ENCODE results near the gene CSK.
A peak's percentile ranks its signal among the peaks of the same experiment; 100 is the strongest.

CSK gene

DNA sequence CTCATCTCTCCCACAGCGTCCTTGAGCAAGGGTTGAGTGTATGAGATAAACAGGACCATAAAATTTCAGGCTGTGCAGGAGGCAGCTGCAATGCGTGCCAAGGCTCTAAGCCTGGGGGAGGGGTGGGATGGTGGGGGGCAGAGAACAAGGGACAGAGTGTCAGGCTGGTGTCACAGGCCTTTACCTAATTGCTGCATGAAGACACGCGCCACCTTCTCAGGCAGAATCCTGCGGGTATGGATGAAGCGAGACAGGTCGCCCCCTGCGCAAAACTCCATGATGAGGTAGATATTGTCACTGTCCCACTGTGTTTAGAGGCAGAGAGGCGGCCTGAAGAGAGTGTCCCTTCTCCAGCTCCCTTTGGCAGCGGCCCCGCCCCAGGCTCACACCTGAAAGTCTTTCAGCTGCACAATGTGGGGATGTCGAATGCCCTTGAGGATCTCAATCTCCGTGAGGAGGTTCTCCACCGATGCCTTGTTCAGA lies 60.1 kb downstream of the CSK start:
- peaks cover 26% of the 10 kb centered on the region for H3K4me1 ChIP-seq (ENCODE audit: control insufficient read depth, insufficient read depth, low read length)
- no peaks in the 10 kb centered on the region for H3K9me3 ChIP-seq (ENCODE audit: control insufficient read depth, low read length)
- H3K4me3 ChIP-seq (ENCODE audit: insufficient read depth, low read depth, low read length), result peak overlapping the region; percentile 97
- no peaks in the 10 kb centered on the region for H3K27me3 ChIP-seq (ENCODE audit: control insufficient read depth, insufficient read depth, low read length, poor library complexity, severe bottlenecking)
- WGBS, 2 experiments, result 88% methylated on average over 14 of the region's 14 CpGs
- H3K27ac ChIP-seq (ENCODE audit: insufficient read depth, low read depth, low read length, poor library complexity, severe bottlenecking), result no peak overlapping the region
- no peaks in the 10 kb centered on the region for H3K36me3 ChIP-seq (ENCODE audit: control insufficient read depth, insufficient read depth, low read length)

- peak within 1 kb of the TSS; percentile 87 for H3K27ac ChIP-seq (ENCODE audit: insufficient read depth, low read depth, low read length, poor library complexity, severe bottlenecking)
- 0% methylated on average over 84 of the region's 84 CpGs for WGBS, 2 experiments
These were observed 60.9 kb downstream of the CSK start, which contains the start of gene ULK3 for GRCh38 chr15:74842581-74843444. TSS of gene ULK3 (minus strand) at chr15:74843156. CDS start at chr15:74843105, 51 bp downstream.

GRCh38 chr15:74843445-74843828 lies 61.6 kb downstream of the CSK start:
- Histone ChIP-seq H3K4me1 (ENCODE audit: control insufficient read depth, insufficient read depth, low read length) (peaks cover 26% of the 10 kb centered on the region), H3K9me3 (ENCODE audit: control insufficient read depth, low read length) (no peaks in the 10 kb centered on the region), H3K36me3 (ENCODE audit: control insufficient read depth, insufficient read depth, low read length) (no peaks in the 10 kb centered on the region), H3K4me3 (ENCODE audit: insufficient read depth, low read depth, low read length) (peak overlapping the region; percentile 97), H3K27ac (ENCODE audit: insufficient read depth, low read depth, low read length, poor library complexity, severe bottlenecking) (peak overlapping the region; percentile 87), H3K27me3 (ENCODE audit: control insufficient read depth, insufficient read depth, low read length, poor library complexity, severe bottlenecking) (no peaks in the 10 kb centered on the region)
- WGBS, 2 experiments, result 22 to 29% methylated on average over 17 to 18 of the region's 18 CpGs

More at GRCh38 chr15:74842581-74843444, 60.9 kb downstream of the CSK start, which contains the start of gene ULK3:
- Histone ChIP-seq H3K9me3 (ENCODE audit: control insufficient read depth, low read length) (no peaks in the 10 kb centered on the region), H3K4me3 (ENCODE audit: insufficient read depth, low read depth, low read length) (peak within 1 kb of the TSS; percentile 97), H3K36me3 (ENCODE audit: control insufficient read depth, insufficient read depth, low read length) (no peaks in the 10 kb centered on the region), H3K27me3 (ENCODE audit: control insufficient read depth, insufficient read depth, low read length, poor library complexity, severe bottlenecking) (no peaks in the 10 kb centered on the region), H3K4me1 (ENCODE audit: control insufficient read depth, insufficient read depth, low read length) (peaks cover 26% of the 10 kb centered on the region)

DNA sequence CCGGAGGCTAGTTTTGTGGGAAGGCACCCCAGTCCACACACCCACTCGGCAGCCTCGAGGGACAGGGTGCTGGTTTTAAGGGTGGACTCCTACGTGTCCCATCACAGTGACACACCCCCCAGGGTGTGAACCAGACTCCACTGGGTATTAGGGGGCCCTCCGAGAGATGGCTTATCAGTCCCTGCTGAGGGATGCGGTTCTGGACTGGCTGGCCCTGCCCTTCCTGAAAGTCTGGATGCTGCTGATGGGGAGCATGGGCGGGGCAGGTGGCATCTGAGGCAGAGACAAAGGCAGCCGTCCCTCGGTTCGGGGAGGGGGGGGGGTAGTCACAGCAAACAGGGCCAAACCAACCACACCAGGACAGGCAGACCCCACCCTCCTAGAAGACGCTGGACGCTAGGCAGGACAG lies 62.0 kb downstream of the CSK start:
- H3K27ac ChIP-seq (ENCODE audit: insufficient read depth, low read depth, low read length, poor library complexity, severe bottlenecking), result peak overlapping the region; percentile 87
- WGBS, 2 experiments, result 66 to 67% methylated on average over 12 of the region's 12 CpGs
- H3K36me3 ChIP-seq (ENCODE audit: control insufficient read depth, insufficient read depth, low read length), result no peaks in the 10 kb centered on the region
- H3K9me3 ChIP-seq (ENCODE audit: control insufficient read depth, low read length), result no peaks in the 10 kb centered on the region
- no peaks in the 10 kb centered on the region for H3K27me3 ChIP-seq (ENCODE audit: control insufficient read depth, insufficient read depth, low read length, poor library complexity, severe bottlenecking)
- peaks cover 26% of the 10 kb centered on the region for H3K4me1 ChIP-seq (ENCODE audit: control insufficient read depth, insufficient read depth, low read length)
- no peak overlapping the region for H3K4me3 ChIP-seq (ENCODE audit: insufficient read depth, low read depth, low read length)

DNA sequence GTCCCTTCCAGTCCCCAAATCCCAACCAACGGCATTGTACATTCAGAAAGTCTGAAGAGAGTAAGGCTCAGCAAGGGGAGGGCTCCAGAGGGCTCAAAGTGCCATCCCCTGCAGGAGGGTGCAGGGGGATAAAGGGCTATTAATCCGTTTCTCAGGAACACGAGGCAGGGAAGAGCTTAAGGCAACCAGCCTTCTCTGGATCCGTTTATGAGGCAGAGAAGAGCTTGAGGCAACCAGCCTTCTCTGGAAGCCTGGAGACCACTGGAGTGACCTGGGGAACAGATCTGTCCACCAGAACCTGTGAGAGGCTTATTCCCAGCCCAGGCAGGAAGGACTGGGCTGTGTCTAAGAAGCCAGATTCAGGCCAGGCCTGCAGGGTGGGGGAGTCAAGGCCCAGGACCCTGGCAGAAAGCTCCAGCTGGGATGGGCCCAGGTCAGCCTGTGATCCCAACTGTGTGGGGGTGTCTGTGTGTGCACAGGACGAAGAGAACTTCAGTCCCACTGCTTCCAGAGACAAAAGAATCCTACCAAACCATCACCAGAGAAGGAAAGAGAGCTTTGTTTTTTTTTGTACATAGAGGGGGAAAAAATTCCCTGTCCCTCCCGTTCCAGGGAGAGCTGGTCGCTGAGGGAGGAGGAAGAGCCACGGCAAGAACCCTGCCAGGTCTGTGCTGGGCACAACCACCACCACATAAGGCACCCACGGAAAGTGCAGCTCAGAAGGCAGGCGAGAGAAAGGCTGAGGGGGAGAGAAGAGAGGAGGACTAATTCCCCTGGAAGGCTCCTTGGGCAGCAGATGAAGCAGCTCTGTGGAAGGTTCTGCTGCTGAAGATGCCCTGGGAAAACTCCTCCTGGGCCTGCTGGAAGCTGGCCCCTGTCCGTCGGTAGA lies 62.7 kb downstream of the CSK start:
- H3K36me3 ChIP-seq (ENCODE audit: control insufficient read depth, insufficient read depth, low read length), result no peaks in the 10 kb centered on the region
- H3K4me1 ChIP-seq (ENCODE audit: control insufficient read depth, insufficient read depth, low read length), result peaks cover 26% of the 10 kb centered on the region
- no peak overlapping the region for H3K4me3 ChIP-seq (ENCODE audit: insufficient read depth, low read depth, low read length)
- WGBS, 2 experiments, result 76 to 80% methylated on average over 11 of the region's 12 CpGs
- H3K9me3 ChIP-seq (ENCODE audit: control insufficient read depth, low read length), result no peaks in the 10 kb centered on the region
- H3K27ac ChIP-seq (ENCODE audit: insufficient read depth, low read depth, low read length, poor library complexity, severe bottlenecking), result peak overlapping the region; percentile 51
- no peaks in the 10 kb centered on the region for H3K27me3 ChIP-seq (ENCODE audit: control insufficient read depth, insufficient read depth, low read length, poor library complexity, severe bottlenecking)

DNA sequence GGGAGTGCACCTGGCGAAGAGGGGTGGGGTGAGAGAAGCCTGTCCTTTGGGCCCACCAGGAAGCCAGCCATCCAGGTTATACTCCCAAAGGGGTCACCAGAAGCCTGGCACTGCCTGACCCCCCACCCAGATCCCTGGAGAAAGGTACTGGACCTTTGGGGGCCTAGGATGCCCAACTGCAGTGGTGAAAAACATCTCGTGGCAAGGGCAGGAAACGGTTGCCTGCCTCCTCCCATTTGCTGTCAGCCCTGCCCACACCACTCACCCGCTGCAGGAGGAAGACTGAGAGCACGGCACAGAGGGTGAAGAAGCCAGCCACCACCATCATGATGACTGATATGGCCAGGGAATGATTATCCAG lies 63.3 kb downstream of the CSK start:
- H3K4me1 ChIP-seq (ENCODE audit: control insufficient read depth, insufficient read depth, low read length), result peaks cover 26% of the 10 kb centered on the region
- 95% methylated on average over 5 of the region's 5 CpGs for WGBS, 2 experiments
- H3K4me3 ChIP-seq (ENCODE audit: insufficient read depth, low read depth, low read length), result no peak overlapping the region
- H3K27me3 ChIP-seq (ENCODE audit: control insufficient read depth, insufficient read depth, low read length, poor library complexity, severe bottlenecking), result no peaks in the 10 kb centered on the region
- H3K27ac ChIP-seq (ENCODE audit: insufficient read depth, low read depth, low read length, poor library complexity, severe bottlenecking), result no peak overlapping the region
- no peaks in the 10 kb centered on the region for H3K9me3 ChIP-seq (ENCODE audit: control insufficient read depth, low read length)
- no peaks in the 10 kb centered on the region for H3K36me3 ChIP-seq (ENCODE audit: control insufficient read depth, insufficient read depth, low read length)

- H3K27ac ChIP-seq (ENCODE audit: insufficient read depth, low read depth, low read length, poor library complexity, severe bottlenecking), result no peak overlapping the region
- H3K9me3 ChIP-seq (ENCODE audit: control insufficient read depth, low read length), result no peaks in the 10 kb centered on the region
- H3K4me3 ChIP-seq (ENCODE audit: insufficient read depth, low read depth, low read length), result no peak overlapping the region
- H3K27me3 ChIP-seq (ENCODE audit: control insufficient read depth, insufficient read depth, low read length, poor library complexity, severe bottlenecking), result no peaks in the 10 kb centered on the region
- H3K36me3 ChIP-seq (ENCODE audit: control insufficient read depth, insufficient read depth, low read length), result peaks cover 2% of the 10 kb centered on the region
- H3K4me1 ChIP-seq (ENCODE audit: control insufficient read depth, insufficient read depth, low read length), result peaks cover 26% of the 10 kb centered on the region
- WGBS, 2 experiments, result 93 to 94% methylated on average over 4 of the region's 4 CpGs
These were observed 63.7 kb downstream of the CSK start for GRCh38 chr15:74845581-74845980.

DNA sequence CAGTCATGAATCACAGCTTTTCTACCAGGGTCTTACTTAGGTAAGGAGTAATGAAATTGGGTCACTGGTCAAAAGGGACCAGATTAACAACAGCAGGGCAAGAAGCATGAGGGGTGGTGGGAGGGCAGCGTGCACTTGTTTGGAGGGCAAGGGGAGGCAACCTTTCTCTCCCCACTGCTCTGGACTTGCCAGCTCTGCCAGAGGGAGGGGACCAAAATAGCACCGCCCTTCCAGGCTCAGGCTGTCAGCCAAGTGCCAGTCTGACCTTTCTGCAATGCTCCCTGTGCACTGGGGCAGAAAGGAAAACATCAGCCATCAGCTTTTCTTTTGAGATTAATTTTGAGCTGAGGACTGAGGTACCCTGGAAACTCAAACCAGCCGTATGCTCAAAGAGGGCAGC lies 65.6 kb downstream of the CSK start:
- H3K27ac ChIP-seq (ENCODE audit: insufficient read depth, low read depth, low read length, poor library complexity, severe bottlenecking), result no peak overlapping the region
- H3K27me3 ChIP-seq (ENCODE audit: control insufficient read depth, insufficient read depth, low read length, poor library complexity, severe bottlenecking), result no peaks in the 10 kb centered on the region
- 90 to 94% methylated on average over 3 of the region's 3 CpGs for WGBS, 2 experiments
- no peak overlapping the region for H3K4me3 ChIP-seq (ENCODE audit: insufficient read depth, low read depth, low read length)
- H3K4me1 ChIP-seq (ENCODE audit: control insufficient read depth, insufficient read depth, low read length), result peaks cover 19% of the 10 kb centered on the region
- H3K36me3 ChIP-seq (ENCODE audit: control insufficient read depth, insufficient read depth, low read length), result peaks cover 14% of the 10 kb centered on the region
- H3K9me3 ChIP-seq (ENCODE audit: control insufficient read depth, low read length), result no peaks in the 10 kb centered on the region

- Histone ChIP-seq H3K27me3 (ENCODE audit: control insufficient read depth, insufficient read depth, low read length, poor library complexity, severe bottlenecking) (no peaks in the 10 kb centered on the region), H3K4me3 (ENCODE audit: insufficient read depth, low read depth, low read length) (no peak overlapping the region), H3K36me3 (ENCODE audit: control insufficient read depth, insufficient read depth, low read length) (peaks cover 21% of the 10 kb centered on the region), H3K4me1 (ENCODE audit: control insufficient read depth, insufficient read depth, low read length) (no peaks in the 10 kb centered on the region), H3K27ac (ENCODE audit: insufficient read depth, low read depth, low read length, poor library complexity, severe bottlenecking) (no peak overlapping the region), H3K9me3 (ENCODE audit: control insufficient read depth, low read length) (no peaks in the 10 kb centered on the region)
- 94 to 98% methylated on average over 4 of the region's 4 CpGs for WGBS, 2 experiments
These were observed 68.5 kb downstream of the CSK start for GRCh38 chr15:74850393-74850792.

DNA sequence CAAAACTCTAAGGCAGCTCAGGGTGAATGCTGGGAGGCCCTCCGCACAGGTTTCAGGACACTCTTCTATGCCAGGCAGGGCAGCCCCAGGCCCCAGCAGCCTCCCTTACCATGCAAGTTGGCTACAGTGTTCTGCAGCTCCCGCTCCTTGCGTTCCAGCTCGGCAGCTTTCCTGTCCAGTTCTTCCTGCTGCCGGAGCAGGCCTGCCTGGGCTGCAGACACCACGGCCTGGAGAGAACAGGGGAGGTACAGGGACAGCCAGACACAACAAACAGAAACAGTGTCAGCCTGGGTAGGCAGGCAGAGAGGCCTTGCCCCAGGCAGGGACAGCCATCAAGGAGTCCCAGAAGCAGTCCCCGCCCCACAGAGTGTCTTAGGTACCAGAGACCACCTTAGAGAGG lies 70.1 kb downstream of the CSK start:
- no peaks in the 10 kb centered on the region for H3K4me1 ChIP-seq (ENCODE audit: control insufficient read depth, insufficient read depth, low read length)
- WGBS, 2 experiments, result 95 to 98% methylated on average over 7 of the region's 7 CpGs
- H3K36me3 ChIP-seq (ENCODE audit: control insufficient read depth, insufficient read depth, low read length), result peaks cover 21% of the 10 kb centered on the region
- H3K4me3 ChIP-seq (ENCODE audit: insufficient read depth, low read depth, low read length), result no peak overlapping the region
- no peaks in the 10 kb centered on the region for H3K27me3 ChIP-seq (ENCODE audit: control insufficient read depth, insufficient read depth, low read length, poor library complexity, severe bottlenecking)
- no peaks in the 10 kb centered on the region for H3K9me3 ChIP-seq (ENCODE audit: control insufficient read depth, low read length)
- no peak overlapping the region for H3K27ac ChIP-seq (ENCODE audit: insufficient read depth, low read depth, low read length, poor library complexity, severe bottlenecking)
